Progenitor cell of endocrine pancreas (in vitro differentiated cells): ENCODE measurements around the gene ATXN7L1. TPM values are rescaled to one million over a fixed set of nuclear protein-coding genes. Genes with fewer than 3 reads are reported as not detected.

Source experiments
- DNase-seq: peaks from one replicate; pipeline ENCODE4 v3.0.0; 2021; ENCODE audit warnings: low spot score; ENCODE audit not compliant: unreplicated experiment
- H3K27ac Mint-ChIP-seq: 2 replicates; pipeline ENCODE4 v1.8.0; 2021; ENCODE audit warnings: mild to moderate bottlenecking, moderate library complexity, mixed read lengths
- H3K27me3 Mint-ChIP-seq: 2 replicates; pipeline ENCODE4 v1.8.0; 2021; ENCODE audit warnings: mixed read lengths
- H3K36me3 Mint-ChIP-seq: 2 replicates; pipeline ENCODE4 v1.8.0; 2022; ENCODE audit warnings: mixed read lengths; ENCODE audit not compliant: insufficient read depth
- H3K4me1 Mint-ChIP-seq: 2 replicates; pipeline ENCODE4 v1.8.0; 2021; ENCODE audit warnings: low read depth, mixed read lengths
- H3K4me3 Mint-ChIP-seq: 2 replicates; pipeline ENCODE4 v1.8.0; 2021; ENCODE audit warnings: low read depth, mild to moderate bottlenecking, moderate library complexity, mixed read lengths
- H3K9me3 Mint-ChIP-seq: 2 replicates; pipeline ENCODE4 v1.8.0; 2021; ENCODE audit warnings: low read depth, mixed read lengths
- total RNA-seq: library from RNA; stranded (reverse); gene quantifications from 2 replicates; pipeline ENCODE4 v1.2.1, GENCODE V29; 2021
- TF ChIP-seq, protein P1 (sequence below): fragments of 200-600 bp; sonication (generic); IDR thresholded peaks from one replicate; pipeline ENCODE4 v1.5.0; 2021; ENCODE audit warnings: antibody characterized with exemption, mild to moderate bottlenecking; ENCODE audit not compliant: unreplicated experiment

ATXN7L1 gene
- total RNA-seq, 1 donor from 2014 or later = 18.3 TPM

DNA sequence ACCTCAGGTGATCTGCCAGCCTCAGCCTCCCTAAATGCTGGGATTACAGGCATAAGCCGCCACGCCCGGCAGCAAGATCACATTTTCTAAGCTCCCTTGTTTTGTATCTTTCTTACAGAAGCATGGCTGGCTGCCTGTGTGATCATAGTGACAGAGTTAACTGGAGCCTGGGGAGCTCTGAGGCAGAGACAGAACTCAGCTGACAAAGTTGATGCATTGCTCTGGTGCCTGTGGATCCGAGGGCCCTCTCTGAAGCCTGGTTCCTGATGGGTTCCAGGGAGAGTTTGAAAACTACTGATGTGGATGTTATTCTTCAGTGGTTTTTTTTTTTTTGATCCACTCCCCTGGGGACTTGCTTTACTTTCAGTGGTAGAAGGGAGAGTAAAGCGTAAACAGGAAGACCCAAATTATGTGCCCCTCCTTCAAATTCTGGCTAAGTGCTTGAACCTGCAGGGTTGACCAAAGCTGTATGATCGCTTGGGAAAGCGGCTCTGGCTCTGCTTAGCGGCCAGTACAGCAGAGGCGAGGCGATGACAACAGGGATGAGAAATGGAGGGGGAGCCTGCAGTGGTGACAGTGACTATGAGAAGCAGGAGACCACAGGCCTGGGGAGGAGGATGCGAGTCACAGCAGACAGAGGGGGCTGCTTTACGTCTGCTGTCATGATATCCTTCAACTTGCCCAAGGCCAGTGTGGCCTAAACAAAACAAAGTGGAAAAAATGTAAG is 288.3 kb downstream of the ATXN7L1 start:
- Mint-ChIP-seq H3K4me1 (peaks cover 2% of the 10 kb centered on the region), H3K27ac (no peak overlapping the region), H3K36me3 (no peaks in the 10 kb centered on the region), H3K9me3 (peaks cover 5% of the 10 kb centered on the region), H3K4me3 (no peak overlapping the region), H3K27me3 (no peaks in the 10 kb centered on the region)
- TF ChIP-seq, protein P1, sequence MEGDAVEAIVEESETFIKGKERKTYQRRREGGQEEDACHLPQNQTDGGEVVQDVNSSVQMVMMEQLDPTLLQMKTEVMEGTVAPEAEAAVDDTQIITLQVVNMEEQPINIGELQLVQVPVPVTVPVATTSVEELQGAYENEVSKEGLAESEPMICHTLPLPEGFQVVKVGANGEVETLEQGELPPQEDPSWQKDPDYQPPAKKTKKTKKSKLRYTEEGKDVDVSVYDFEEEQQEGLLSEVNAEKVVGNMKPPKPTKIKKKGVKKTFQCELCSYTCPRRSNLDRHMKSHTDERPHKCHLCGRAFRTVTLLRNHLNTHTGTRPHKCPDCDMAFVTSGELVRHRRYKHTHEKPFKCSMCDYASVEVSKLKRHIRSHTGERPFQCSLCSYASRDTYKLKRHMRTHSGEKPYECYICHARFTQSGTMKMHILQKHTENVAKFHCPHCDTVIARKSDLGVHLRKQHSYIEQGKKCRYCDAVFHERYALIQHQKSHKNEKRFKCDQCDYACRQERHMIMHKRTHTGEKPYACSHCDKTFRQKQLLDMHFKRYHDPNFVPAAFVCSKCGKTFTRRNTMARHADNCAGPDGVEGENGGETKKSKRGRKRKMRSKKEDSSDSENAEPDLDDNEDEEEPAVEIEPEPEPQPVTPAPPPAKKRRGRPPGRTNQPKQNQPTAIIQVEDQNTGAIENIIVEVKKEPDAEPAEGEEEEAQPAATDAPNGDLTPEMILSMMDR = no peak
- DNase-seq = no peak

DNA sequence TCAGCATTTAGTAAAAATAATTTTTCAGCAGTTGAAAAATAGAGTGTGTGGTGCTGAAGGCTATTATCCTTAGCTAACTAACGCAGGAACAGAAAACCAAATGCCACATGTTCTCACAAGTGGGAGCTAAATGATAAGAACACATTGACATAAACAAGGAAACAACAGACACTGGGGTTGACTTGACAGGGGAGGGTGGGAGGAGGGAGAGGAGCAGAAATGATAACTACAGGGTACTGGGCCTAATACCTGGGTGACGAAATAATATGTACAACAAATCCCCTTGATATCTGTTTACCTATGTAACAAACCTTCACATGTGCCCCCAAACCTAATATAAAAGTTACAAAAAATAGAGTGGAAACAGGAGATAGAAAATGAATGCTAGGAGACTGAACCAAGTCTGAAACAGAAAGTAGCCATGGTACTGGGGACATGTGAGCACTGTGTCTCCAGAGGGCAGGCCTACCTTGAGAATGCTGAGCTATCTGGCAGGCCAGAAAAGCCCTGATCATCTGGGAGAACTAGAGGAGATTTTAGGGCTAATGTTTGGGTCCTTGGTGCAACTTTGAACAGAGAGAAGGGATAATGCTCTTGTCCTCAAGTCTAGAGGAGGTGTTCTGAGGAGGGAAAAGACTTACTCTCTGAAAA is 290.4 kb downstream of the ATXN7L1 start:
- DNase-seq = no peak
- peaks cover 12% of the 10 kb centered on the region for H3K9me3 Mint-ChIP-seq
- TF ChIP-seq, protein P1 = no peak
- H3K27ac Mint-ChIP-seq = no peak overlapping the region
- H3K27me3 Mint-ChIP-seq = no peaks in the 10 kb centered on the region
- no peak overlapping the region for H3K4me3 Mint-ChIP-seq
- H3K36me3 Mint-ChIP-seq = no peaks in the 10 kb centered on the region
- H3K4me1 Mint-ChIP-seq = peaks cover 2% of the 10 kb centered on the region

DNA sequence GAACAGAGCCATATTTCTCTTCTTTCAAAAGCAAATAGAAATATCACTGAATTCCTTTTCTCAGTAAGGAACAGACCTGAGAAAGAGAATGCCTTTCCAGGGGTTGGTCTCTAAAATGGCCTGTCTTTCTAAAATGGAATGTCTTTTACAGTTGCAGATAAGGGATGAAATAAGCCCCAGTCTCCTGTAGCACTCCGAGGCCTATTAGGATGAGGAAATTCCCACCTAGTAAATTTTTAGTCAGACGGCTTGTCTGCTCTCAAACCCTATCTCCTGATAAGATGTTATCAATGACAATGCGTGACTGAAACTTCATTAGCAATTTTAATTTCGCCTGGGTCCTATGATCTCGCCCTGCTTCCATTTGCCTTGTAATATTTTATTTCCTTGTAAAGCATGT is 292.2 kb downstream of the ATXN7L1 start:
- Mint-ChIP-seq H3K36me3 (no peaks in the 10 kb centered on the region), H3K27me3 (no peaks in the 10 kb centered on the region), H3K4me3 (no peak overlapping the region), H3K4me1 (peaks cover under 1% of the 10 kb centered on the region), H3K27ac (no peak overlapping the region), H3K9me3 (peaks cover 12% of the 10 kb centered on the region)
- TF ChIP-seq, protein P1 = no peak
- no peak for DNase-seq

DNA sequence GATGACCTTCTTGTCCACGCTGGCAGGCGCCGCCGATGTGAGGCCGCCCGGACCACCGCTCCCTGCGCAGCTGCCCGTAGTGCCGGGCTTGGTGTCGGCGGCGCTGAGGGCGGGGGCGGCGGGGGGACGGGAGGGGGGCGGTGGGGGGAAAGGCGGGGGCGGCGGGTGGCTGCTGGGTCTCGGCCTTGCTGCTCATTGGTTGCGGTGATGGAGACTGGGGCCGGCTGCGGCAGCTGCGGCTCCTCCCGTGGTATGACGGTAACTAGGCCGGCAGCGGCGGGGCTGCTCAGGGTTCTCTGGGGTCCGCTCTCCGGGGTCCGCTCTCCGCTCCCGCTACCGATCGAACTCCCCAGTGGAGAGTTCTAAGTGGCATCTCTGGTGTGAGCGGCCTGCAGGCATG is 293.3 kb downstream of the ATXN7L1 start:
- no peak for DNase-seq
- Mint-ChIP-seq H3K4me1 (no peaks in the 10 kb centered on the region), H3K27me3 (no peaks in the 10 kb centered on the region), H3K9me3 (peaks cover 12% of the 10 kb centered on the region), H3K4me3 (no peak overlapping the region), H3K27ac (no peak overlapping the region), H3K36me3 (no peaks in the 10 kb centered on the region)
- TF ChIP-seq, protein P1 = no peak

DNA sequence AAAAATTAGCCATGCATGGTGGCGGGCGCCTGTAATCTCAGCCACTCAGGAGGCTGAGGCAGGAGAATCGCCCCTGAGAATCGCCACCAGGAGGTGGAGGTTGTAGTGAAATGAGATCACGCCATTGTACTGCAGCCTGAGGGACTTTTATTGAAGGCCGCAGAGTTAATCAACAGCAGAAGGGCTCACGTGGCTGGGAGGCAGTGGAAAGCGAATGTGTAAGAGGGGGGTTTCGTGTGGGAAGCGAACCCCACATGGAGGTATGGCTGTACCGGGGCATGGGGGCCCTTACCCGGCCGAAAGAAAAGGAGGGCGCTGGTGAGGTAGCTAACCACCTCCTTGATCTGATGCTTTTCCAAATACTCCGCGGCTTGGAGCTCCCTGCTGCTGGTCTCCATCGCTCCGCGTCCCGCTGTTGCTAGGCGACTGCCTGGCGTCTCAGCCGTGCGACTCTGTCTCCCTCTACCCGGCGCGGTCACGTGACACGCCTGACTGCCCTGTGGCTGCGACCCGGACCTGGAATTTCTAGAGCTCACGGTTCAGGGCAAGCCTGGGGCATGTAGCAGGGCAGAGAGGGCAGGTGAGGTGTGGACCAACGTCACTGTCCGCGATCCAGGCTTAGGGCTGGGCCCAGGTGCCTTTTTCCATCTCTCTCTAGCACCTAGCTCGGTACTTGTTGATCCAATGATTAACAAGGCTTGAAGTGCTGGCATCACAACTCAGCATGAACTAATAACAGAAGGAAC is 295.2 kb downstream of the ATXN7L1 start, which contains the start of gene EFCAB10:
Gene EFCAB10 (minus strand): TSS at position 428 of the 746 bp plus-strand sequence. CDS start 30 bp downstream, at position 398.
- Mint-ChIP-seq H3K36me3 (no peaks in the 10 kb centered on the region), H3K4me3 (peak within 1 kb of the TSS; percentile 69), H3K27ac (peak within 1 kb of the TSS; percentile 80), H3K4me1 (no peaks in the 10 kb centered on the region), H3K27me3 (no peaks in the 10 kb centered on the region), H3K9me3 (peaks cover 12% of the 10 kb centered on the region)
- peak; percentile 79 for DNase-seq
- TF ChIP-seq, protein P1 = peak; percentile 28
